RWPE1 (cell line): ENCODE measurements around the gene TMEM165.
"Not testable (repeated sequence)": the region's sequence is repeated elsewhere in the genome, so short reads cannot be mapped to it uniquely, and the experiment has no call there.

Experiments
- CTCF ChIA-PET: fragments of 350-600 bp; sonication (Branson Sonifier 250); formaldehyde crosslinking; extraction: SDS; loops from one replicate; lab custom pipeline; 2021; lab: Yijun Ruan, JAX
- POLR2A ChIA-PET: fragments of 400-600 bp; formaldehyde crosslinking; extraction: SDS; loops from one replicate; lab custom pipeline; 2020; ENCODE audit warnings: antibody characterized with exemption; ENCODE audit not compliant: low non-redundant PET; lab: Yijun Ruan, JAX
- DNase-seq: peaks from one replicate; pipeline ENCODE4 v3.0.0; 2012; ENCODE audit warnings: low spot score
- H3K27ac ChIP-seq: fragments of 450-650 bp; 2 replicates; pipeline ENCODE4 v1.5.1; 2017
- CTCF ChIP-seq: fragments of 450-650 bp; conservative IDR thresholded peaks from 2 replicates; pipeline ENCODE4 v1.5.1; 2017; ENCODE audit warnings: low read depth, mild to moderate bottlenecking

TMEM165 gene, protein sequence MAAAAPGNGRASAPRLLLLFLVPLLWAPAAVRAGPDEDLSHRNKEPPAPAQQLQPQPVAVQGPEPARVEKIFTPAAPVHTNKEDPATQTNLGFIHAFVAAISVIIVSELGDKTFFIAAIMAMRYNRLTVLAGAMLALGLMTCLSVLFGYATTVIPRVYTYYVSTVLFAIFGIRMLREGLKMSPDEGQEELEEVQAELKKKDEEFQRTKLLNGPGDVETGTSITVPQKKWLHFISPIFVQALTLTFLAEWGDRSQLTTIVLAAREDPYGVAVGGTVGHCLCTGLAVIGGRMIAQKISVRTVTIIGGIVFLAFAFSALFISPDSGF

GRCh38 chr4:55395529-55396307 is at the start of gene TMEM165:
TSS of gene TMEM165 (plus strand) at chr4:55395957. CDS start at chr4:55396190, 233 bp downstream.
- no peak for TF ChIP-seq CTCF
- ChIA-PET POLR2A (interaction anchor here (0.6 to 1.0 kb wide), 4 partner anchors 45 to 150 kb away, joined by 3 to 8 read pairs (median 4); no protein-coding TSS in a partner anchor), CTCF (interaction anchor here (0.7 to 4.1 kb wide), 4 partner anchors 49 to 425 kb away, joined by 6 to 21 read pairs (median 6); partner anchors contain the start of gene SRD5A3)
- peak; percentile 91 for DNase-seq
- H3K27ac ChIP-seq: peak within 1 kb of the TSS; percentile 92

DNA sequence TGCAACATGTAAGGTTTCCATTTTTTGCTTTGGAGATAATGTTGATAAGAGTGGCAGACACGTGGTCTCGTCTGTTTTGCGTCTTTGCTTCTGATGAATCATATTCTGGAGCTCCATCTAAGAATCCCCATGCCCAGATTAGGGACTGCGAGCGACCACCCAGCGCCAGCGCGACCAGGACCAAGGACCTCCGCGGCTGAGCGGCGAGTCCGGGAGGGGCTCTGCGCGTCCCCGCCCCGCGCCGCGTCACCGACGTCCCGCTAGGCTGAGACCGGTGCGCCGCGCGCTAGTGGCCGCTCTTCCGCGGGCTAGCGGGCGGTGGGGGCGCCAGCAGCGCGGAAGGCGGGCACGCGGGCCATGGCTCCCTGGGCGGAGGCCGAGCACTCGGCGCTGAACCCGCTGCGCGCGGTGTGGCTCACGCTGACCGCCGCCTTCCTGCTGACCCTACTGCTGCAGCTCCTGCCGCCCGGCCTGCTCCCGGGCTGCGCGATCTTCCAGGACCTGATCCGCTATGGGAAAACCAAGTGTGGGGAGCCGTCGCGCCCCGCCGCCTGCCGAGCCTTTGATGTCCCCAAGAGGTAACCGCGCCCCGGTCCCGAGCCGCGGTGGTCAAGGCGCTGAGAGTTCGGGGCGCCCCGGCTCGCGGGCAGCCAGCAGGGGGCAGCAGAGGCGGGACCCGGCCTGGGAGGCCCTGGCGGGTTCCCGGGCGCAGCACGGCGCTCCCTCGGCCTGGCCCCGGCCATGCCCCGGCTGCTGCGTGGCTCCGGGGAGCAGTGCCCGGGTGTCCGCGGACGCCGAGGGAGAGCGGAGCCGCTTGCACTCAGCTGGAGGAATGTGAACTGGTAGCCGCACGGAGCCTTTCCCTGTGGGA is 49.5 kb upstream of the TMEM165 start, which contains the start of gene SRD5A3:
TSS of gene SRD5A3 (plus strand) at position 263 of the 871 bp plus-strand sequence. CDS start at position 358, 95 bp downstream.
- peak; percentile 94 for TF ChIP-seq CTCF
- POLR2A ChIA-PET: no interaction called here
- CTCF ChIA-PET: interaction anchor here (0.6 to 2.5 kb wide), 14 partner anchors 9 to 965 kb away, joined by 3 to 21 read pairs (median 4); partner anchors contain the start of gene TMEM165
- H3K27ac ChIP-seq: peak within 1 kb of the TSS; percentile 94
- peak; percentile 71 for DNase-seq

DNA sequence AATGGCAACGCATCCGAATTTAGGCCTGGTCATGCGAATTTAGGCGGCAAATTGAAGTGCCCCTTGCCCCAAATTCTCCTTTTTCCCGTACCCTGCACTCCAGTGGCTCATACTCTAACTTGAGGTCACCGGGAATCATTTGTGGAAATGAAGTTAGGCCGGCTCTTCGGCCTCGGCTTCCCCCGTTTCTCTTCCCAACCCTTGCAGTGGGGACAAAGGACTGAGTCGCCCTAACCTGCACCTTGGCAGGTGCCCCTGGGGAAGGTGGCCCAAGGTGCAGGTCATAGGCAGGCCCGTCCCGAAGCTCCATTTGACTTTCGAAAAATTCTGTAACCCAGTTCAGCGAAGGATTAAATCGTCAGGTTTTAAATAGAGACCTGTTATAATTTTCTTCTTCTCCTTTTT is 48.9 kb upstream of the TMEM165 start:
- CTCF ChIA-PET: interaction anchor here (0.5 to 2.5 kb wide), 9 partner anchors 8 to 966 kb away, joined by 3 to 21 read pairs (median 4); partner anchors contain the start of gene TMEM165

DNA sequence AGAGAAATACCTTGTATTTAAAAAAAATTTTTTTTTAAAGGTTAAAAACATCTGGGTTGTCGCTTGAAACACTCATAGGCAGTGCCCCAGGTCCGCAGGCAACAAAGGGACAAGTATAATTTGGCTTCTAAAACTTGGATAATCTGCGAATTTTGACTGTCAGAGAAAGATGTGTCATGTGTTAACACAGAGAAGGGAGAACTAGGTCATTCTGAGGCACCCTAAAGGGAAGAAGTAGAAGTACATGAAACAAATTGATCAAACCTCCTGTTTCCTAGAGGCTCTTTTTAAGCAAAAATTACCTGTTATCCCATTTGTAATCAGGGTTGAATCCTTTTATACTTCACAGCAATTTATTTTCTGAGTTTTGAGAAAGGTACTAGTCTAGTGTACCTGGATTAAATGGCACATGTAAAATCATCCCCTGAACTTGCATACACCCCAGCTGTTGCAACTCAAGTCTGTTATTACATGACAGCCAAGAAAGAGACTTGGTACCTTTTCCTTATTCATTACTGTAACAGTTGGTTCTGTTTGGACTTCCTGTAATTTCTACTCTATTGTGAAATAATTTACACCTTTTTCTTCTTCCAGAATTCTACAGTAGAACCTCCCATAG is 48.0 kb upstream of the TMEM165 start:
- DNase-seq: no peak
- CTCF ChIA-PET: interaction anchor here (0.5 to 2.5 kb wide), 3 partner anchors 47 to 98 kb away, joined by 5 to 21 read pairs (median 6); partner anchors contain the start of gene TMEM165
- H3K27ac ChIP-seq: peak overlapping the region; percentile 94; the same call in 1 of the 2 replicates

More for the DNA sequence above, 48.9 kb upstream of the TMEM165 start:
- peak overlapping the region; percentile 94 for H3K27ac ChIP-seq
- no peak for TF ChIP-seq CTCF
- no peak for DNase-seq
- POLR2A ChIA-PET: no interaction called here

GRCh38 chr4:55348466-55348865 is 47.3 kb upstream of the TMEM165 start:
- no peak for DNase-seq
- ChIA-PET POLR2A (no interaction called here), CTCF (no interaction called here)
- no peak overlapping the region for H3K27ac ChIP-seq
- TF ChIP-seq CTCF: no peak

More for the DNA sequence above, 48.0 kb upstream of the TMEM165 start:
- POLR2A ChIA-PET: no interaction called here
- no peak for TF ChIP-seq CTCF

DNA sequence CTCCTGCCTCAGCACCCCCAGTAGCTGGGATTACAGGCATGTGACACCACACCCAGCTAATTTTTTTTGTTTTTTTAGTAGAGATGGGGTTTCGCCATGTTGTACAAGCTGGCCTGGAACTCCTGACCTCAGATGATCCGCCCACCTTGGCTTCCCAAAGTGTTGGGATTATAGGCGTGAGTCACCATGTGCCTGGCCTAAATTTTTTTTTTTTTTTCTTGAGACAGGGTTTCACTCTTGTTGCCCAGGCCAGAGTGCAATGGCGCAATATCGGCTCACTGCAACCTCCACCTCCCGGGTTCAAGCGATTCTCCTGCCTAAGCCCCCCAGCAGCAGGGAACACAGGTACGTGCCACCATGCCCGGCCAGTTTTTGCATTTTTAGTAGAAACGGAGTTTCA is 44.9 kb upstream of the TMEM165 start:
- CTCF ChIA-PET: interaction anchor here (0.7 kb wide), 1 partner anchor 319 kb away, joined by 4 read pairs; no protein-coding TSS in a partner anchor
- H3K27ac ChIP-seq: peak overlapping the region; percentile 61
- DNase-seq: not testable (repeated sequence)
- POLR2A ChIA-PET: interaction anchor here (0.7 kb wide), 1 partner anchor 44 kb away, joined by 3 read pairs; no protein-coding TSS in a partner anchor
